DMS 273 (cell line): ENCODE data around the gene RAB7A.

Source experiments
- DNase-seq: peaks from one replicate; lab custom pipeline; 2025; ENCODE audit not compliant: unreplicated experiment; lab: John Stamatoyannopoulos, UW

The RAB7A gene

DNA sequence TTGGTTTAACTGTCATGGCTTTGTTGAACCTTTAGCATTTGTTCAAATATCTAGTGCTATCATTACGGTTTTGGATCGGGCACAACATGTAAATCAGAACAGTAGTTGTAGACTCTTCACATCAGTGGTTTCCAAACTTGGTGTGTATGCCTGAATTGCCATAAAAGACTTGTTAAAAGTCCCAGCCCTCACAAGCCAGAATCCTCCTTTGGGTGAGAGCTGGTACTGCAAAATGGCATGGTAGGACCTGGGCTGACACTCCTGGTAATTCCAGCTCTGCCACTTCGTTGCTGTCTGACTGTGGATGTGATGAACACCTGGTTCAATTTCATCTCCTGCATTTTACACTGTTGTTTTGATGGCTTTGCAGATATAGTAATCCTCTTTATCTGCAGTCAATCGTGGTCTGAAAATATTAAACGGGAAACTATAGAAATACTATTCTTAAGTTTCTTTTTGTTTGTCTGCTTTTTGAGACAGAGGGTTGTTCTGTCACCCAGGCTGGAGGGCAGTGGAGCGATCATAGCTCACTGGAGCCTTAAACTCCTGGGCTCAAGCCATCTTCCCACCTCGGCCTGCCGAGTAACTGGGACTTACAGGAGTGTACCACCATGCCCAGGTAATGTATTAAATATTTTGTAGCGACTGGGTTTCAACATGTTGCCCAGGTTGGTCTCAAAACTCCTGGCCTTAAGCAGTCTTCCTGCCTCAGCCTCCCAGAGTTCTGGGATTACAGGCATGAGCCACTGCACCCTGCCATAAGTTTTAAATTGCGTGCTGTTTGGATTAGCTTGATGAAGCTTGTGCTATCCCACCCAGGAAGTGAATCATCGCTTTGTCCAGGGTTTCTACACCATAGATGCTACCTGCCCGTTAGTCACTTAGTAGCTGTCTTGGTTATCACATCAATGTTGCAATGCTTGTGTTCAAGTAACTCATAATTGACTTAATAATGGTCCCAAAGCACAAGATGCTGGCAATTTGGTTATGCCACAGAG is 61.6 kb downstream of the RAB7A start:
- DNase-seq, result peak; percentile 73

DNA sequence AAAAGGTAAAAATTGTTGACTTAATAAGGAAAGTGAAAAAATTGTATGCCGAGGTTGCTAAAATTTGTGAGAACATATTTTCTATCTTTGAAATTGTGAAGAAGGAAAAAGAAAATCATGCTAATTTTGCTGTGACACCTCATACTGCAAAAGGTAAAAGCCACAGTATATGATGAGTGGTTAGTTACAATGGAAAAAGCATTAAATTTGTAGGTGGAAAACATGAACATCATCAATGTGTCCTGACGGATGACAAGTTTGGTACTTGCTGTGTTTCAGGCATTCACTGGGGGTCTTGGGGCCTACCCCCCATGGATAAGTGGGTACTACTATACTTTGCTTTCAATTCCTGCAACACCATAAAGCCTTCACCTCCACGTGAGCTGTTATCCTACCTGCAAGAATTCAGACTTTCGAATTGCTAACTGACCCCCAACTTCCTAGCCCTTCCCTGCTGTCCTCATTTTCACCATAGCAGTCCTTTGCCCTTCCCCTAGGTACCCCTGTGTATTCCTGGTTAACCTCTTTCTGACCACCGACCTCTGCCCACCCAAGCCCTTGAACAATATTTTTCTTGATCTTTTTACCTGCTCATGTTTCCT is 62.4 kb downstream of the RAB7A start:
- DNase-seq, result no peak

DNA sequence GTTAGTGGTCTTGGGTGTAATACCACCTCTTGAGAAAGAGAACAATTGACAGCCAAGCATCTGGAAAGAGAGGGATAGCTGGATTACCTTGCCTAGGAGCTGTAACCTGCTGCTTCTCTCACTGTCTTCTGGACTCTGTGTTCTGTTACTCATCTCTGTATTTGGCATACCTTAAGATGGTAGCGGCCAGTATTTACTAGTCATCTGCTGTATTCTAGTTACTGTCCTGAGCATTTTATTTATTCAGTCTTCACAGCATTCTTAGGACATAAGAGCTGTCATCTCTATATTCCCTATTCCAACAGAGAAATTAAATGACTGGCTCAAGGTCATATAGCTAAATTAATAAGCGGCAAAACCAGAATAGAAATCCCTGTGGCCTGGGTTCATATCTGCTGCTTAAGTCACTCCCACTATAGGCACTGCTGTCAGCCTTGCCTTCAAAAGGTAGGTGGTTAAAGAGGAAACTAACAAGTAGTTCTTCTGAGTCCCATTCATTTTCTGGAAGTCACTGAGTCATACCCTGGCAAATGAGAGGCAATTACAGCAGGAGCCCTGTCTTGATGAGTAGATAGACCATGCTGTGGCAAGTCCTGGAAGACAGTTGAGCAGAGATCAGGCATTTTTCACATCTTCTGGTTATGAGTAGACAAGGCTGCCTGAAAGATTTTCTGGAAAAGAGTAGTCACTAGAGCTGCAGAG is 68.2 kb downstream of the RAB7A start:
- peak; percentile 30 for DNase-seq

- DNase-seq, result peak; percentile 87
Observed at GRCh38 chr3:128794770-128795649, 69.0 kb downstream of the RAB7A start.

GRCh38 chr3:128799653-128800052 is 73.7 kb downstream of the RAB7A start:
- no peak for DNase-seq

DNA sequence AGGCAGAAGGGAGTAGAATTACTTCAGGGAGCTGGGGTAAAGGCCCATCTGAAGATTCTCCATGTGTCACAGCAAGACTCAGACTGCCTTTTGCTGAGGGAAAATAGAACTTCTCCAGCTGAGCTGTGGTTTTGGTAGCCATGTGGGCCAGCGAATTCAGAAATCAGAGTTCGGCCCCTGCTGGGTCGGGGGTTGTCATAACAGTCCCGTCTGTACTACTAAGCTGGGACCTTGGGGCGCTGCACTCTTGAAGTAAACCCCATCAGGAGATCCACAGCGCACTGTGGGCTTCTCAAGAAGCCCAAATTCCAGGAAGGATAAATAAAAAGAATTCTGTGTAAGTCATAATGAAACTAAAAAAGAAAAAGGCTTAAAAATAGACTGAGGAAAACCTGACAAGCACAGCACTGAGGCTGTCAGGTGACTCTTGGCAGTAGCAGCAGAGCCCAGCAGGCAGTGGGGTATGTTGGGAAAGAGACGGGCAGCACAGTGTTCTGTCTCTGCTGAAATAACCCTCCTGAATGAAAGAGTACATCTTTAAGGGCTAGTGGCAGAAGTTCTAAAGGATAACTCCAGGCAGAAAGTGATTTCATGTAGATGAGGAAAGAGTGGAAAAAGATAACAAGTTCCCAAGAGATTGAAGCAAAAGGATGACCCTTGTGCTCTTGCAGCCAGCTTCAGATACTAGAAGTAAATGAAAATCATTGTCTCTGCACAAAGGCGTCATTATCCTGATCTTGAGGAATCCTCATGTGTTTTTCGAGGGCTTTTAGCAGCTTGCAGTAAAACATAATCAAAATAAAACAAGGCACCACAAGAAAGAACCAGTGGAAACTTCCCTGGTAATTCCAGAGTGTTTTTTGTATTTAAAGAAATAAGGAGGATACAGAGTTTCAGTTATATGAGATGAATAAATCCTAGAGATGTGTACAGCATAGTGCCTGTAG is 74.5 kb downstream of the RAB7A start:
- no peak for DNase-seq

DNA sequence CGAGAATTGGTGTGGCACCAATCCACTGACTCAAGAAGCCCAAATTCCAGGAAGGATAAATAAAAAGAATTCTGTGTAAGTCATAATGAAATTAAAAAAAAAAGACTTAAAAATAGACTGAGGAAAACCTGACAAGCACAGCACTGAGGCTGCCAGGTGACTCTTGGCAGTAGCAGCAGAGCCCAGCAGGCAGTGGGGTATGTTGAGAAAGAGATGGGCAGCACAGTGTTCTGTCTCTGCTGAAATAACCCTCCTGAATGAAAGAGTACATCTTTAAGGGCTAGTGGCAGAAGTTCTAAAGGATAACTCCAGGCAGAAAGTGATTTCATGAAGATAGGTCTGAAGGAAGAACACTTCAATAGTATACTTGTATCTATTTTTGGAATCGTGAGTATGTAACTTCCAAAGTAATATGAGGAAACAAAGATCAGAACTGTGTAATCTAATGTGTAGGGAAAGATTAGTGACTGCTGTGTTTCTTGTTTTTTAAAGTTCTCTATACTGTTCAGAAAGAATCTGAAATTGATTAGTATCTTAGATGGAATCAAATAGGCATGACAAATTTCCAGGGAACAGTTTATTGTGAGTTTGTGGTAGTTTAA is 75.9 kb downstream of the RAB7A start:
- no peak for DNase-seq

DNA sequence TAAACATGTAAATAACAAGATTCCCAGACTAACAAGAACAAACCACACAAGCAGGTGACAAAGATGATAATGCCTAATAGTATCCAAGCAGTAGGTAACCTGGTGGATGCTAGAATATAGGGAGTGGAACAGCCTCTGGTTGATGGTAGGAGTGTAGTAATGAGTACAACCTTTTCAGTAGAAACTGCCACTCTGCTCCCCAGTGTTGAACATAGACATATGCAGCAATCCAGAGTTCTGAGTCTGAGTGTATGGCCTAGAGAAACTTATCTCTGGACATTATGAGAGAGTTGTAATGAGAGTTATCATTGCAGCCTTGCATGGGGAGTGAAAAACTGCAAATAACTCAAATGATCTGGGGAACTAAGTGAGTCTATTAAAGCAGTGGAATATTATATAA is 77.3 kb downstream of the RAB7A start:
- no peak for DNase-seq

DNA sequence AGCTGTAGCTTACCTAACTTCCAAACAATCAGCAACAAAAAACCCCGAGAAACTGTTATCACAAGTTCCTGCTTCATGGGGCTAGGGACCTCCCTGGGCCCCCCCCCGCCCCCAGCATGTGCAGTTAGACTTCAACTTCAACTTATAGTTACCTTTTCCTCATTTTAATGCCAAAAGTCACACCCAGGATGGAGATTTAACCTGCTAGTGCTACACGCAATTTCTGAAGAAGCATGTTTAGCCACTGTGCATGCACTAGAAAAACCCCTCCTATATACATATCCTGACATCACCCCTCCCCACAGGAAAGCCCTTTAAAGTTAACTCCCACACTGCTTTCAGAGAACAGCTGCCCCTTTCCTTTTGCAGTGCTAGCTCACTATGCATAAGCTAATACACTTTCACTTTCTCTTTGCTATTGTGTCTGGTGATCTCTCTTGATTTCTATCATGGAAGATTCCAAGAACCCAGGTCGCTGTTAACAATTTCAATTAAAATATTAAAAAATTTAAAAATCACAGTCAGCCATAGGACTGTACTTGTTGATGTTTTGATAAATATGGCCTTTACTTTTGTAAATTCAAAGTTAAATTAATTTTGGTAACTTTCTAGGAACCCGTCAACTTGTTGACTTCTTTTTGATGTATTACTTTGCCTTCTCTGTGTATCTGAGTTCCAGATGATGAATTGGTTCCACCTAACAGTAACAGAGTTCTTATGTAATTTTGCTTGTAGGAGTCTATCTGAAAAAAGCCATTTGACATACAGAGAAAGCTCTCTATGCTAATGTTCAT is 78.2 kb downstream of the RAB7A start:
- DNase-seq, result peak; percentile 63

GRCh38 chr3:128804811-128805155 is 78.8 kb downstream of the RAB7A start:
- DNase-seq, result no peak

- DNase-seq, result no peak
Observed at GRCh38 chr3:128805772-128806171, 79.8 kb downstream of the RAB7A start.

GRCh38 chr3:128806588-128806987 is 80.6 kb downstream of the RAB7A start:
- DNase-seq, result no peak

DNA sequence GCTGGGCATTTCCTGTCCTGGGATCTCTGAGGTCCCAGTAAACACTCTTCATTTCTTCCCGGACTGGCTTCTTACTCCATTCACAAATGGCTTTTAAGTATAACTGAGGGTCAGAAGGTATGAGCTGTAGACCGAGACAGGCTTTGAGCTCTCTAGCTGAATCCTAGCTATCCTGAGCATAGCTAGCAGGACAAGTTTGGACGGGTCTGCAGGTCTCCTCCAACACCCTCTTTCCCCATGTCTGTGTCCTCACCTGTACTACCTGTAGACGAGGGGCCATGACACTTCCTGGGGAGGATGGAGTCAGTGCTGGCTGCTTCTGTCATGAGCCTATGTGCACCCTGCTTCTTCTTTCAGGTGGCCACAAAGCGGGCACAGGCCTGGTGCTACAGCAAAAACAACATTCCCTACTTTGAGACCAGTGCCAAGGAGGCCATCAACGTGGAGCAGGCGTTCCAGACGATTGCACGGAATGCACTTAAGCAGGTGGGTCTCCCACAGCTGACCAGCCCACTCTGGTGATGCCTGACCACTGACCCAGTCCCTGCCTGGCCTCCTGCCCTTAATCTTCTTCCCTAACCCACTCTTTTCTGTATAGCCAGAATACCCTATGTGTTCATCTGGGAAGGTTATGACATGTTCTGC is 81.3 kb downstream of the RAB7A start:
- no peak for DNase-seq

GRCh38 chr3:128808672-128809071 is 82.7 kb downstream of the RAB7A start:
- no peak for DNase-seq

DNA sequence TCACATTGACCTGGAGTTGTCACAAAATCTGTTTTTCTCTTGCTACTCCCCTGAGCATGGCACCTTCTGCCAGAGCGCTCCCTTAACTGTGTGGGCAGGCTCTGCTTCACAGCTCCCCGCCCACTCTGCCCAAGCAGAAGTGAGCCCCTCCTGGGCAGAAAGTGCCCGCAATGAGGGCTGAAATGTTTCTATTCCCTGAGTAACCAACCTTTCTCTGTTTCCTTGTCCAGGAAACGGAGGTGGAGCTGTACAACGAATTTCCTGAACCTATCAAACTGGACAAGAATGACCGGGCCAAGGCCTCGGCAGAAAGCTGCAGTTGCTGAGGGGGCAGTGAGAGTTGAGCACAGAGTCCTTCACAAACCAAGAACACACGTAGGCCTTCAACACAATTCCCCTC is 87.1 kb downstream of the RAB7A start:
- no peak for DNase-seq

DNA sequence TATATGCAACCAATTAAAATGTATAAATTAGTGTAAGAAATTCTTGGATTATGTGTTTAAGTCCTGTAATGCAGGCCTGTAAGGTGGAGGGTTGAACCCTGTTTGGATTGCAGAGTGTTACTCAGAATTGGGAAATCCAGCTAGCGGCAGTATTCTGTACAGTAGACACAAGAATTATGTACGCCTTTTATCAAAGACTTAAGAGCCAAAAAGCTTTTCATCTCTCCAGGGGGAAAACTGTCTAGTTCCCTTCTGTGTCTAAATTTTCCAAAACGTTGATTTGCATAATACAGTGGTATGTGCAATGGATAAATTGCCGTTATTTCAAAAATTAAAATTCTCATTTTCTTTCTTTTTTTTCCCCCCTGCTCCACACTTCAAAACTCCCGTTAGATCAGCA is 88.1 kb downstream of the RAB7A start:
- DNase-seq, result no peak

GRCh38 chr3:128814519-128815317 is 88.7 kb downstream of the RAB7A start:
- DNase-seq, result no peak
